KBM-7 (cell line): ENCODE measurements around the gene APCDD1.
"Not testable (repeated sequence)": the region's sequence is repeated elsewhere in the genome, so short reads cannot be mapped to it uniquely, and the experiment has no call there.

Experiments used
- DNase-seq: peaks from one replicate; pipeline ENCODE4 v3.0.0-alpha.2; 2015
- in situ Hi-C: fragments of 300-500 bp; cut with MboI; formaldehyde crosslinking; loops from 2 replicates; pipeline ENCODE4 v1.14.3; 2020; ENCODE audit warnings: low sequenced_read_pairs, low pct_unique_long_range_greater_than_20kb, mixed read lengths

APCDD1 gene

DNA sequence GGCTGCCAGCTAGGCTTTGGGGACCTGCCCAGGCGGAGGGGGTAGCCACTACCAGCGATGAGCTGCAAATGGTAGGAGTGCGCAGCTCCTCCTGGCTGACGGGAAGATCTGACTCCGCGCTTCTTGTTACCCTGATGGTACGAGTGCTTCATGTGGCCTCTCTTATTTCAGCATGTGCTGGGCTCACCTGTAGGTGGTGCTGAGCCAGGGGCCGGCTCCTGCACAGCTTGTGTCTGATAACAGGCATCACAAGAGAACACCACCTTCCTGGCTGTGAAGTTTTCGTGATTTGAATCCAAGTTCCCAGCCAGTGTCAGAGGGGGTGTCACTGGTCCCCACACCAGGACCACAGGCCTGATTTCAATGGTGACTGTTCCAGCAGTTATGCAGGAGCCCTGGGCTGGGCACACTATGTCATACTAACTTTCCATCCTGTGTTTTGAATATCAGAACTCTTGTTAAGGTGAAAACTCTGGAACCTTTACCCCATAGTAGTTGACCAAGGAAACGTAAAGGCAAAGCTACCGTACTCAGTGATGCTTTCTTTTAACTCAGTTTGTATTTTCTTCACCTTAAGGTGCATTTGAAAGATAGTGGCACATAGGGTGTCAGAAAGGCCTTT is 28.0 kb downstream of the APCDD1 start:
- in situ Hi-C loops = no loop called here
- no peak for DNase-seq

DNA sequence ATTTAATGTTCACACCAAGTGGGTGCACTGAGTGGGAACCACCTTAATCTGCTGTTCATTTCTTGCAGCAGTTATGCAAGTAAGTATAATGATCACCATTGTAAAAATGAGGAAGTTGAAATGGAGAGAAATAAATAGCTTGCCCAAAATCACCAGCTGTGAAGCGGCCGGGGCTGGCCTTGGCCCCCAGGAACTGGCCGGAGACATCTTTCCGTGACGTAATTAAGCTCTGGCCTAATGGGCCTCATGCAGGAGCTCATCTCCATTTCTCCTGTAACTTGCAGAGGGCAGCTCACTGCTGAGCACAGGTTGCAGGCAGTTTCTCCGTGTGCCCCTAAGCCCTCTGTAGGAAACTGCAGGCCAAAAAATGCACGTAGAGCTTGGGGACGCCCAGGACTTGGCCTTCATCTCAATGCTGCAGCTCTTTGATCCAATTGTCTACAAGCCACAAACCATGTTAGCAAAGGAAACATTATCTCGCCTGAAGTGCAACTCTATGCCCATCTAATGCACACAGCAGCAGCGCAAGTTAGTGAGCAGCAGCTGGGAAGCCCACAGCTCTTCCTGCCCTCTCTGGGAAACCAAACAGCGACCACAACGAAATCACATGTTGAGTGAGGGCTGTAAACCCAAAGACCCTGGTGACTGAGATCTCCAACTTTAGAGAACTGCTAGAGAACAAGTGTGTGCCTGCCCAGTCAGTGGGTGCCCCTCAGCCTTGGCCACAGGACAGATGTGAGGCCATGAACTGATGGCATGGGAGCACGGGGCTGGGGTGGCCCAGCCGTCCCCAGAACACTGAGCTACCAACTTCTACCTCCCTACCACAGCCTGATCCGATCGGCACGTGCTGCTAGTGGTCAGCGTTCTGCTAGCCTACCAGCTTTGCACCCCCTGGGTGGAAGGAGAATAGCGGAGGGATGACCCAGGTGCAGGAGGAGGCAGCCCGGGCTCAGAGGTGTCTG is 28.8 kb downstream of the APCDD1 start:
- peak; percentile 25 for DNase-seq
- in situ Hi-C loops = no loop called here

DNA sequence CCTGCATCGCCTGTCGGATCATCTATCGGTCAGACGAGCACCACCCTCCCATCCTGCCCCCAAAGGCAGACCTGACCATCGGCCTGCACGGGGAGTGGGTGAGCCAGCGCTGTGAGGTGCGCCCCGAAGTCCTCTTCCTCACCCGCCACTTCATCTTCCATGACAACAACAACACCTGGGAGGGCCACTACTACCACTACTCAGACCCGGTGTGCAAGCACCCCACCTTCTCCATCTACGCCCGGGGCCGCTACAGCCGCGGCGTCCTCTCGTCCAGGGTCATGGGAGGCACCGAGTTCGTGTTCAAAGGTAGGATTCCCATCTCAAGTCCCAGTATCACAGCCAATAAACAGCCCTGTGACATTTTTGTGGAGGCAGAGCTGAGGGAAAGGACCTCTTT is 31.0 kb downstream of the APCDD1 start:
- in situ Hi-C loops = no loop called here
- DNase-seq = no peak

DNA sequence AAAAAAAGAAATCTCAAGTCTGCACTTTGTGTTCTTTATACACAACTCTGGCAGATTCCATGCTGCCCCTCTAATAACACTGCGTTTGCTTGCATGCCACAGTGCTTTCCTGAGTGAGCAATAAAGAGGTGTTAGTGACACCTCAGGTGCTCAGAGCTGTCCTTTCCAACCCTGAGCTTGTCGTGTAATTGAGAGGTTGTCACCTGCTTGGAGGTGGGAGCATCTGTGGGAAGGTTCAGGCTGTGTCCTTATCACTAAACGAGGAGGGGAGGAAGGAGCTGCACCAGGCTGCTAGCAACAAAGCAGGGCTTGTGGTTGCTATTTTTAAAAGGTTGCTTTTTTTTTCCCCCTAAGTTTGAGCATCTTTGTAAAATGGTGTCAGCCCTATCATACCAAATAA is 31.9 kb downstream of the APCDD1 start:
- in situ Hi-C loops = no loop called here
- DNase-seq = no peak

DNA sequence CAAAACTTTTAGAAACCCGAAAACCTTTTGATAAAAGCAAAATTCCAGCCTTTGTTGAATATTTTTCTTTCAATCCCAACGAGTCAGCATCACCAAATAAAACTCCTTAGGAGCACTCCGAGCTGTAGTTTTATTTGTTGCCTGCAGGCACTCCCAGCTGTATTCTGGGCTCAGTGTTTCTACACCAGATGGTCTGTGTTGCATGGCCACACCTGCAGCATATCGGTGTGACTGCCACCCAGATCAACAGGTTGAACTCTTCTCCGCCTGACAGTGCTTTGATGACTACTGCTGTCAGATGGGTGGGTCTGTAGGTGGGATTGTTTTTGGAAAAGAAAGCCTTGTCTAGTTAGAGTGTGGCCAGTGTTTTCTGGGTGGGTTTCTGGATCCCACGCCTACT is 32.7 kb downstream of the APCDD1 start:
- in situ Hi-C loops = no loop called here
- DNase-seq = no peak

DNA sequence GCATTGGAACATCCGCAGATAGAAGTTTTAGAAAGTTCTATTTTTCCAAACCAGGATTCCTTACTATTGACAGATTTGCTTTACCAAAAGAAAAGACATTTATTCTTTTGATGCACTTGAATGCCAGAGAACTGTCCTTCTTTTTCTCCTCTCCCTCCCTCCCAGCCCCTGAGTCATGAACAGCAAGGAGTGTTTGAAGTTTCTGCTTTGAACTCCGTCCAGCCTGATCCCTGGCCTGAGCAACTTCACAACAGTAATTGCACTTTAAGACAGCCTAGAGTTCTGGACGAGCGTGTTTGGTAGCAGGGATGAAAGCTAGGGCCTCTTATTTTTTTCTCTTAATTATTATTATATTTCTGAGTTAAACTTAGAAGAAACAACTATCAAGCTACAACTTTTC is 33.6 kb downstream of the APCDD1 start:
- no peak for DNase-seq
- in situ Hi-C loops = no loop called here

DNA sequence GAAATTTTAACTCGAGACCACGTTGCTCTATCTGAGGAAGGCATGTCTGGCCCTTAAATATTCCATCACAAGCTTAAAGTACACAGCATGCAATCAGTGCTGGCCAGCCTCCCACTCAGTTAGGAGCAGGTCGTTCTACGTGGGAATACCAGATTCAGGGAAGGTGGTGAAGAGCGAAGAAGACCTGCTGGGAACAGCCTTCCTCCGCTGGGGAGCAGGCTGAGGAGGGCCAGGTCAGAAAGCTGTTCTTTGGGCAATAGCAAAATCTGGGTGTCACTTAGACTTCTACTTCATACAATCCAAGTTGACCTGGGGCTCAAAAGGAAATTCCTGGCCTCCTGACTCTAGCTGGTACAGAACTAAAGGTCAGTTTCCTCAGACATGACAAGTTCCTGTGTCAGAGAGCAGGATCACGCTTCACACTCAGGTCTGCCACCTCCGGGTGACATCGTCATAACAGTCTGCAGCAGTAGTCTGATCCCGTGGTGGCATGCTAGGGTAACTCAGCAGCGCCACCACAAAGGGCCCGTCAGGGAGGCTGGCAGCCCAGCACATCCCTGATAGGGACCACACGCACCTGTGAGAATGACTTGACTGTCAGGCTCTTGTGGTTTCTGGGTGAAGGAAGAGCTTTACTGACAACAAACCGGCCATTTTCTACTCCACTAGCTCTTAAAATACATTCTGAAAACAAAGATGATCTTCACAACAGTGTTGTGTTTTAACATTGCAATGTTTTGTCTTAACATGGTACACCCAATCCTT is 36.1 kb downstream of the APCDD1 start:
- peak; percentile 62 for DNase-seq
- in situ Hi-C loops = no loop called here

DNA sequence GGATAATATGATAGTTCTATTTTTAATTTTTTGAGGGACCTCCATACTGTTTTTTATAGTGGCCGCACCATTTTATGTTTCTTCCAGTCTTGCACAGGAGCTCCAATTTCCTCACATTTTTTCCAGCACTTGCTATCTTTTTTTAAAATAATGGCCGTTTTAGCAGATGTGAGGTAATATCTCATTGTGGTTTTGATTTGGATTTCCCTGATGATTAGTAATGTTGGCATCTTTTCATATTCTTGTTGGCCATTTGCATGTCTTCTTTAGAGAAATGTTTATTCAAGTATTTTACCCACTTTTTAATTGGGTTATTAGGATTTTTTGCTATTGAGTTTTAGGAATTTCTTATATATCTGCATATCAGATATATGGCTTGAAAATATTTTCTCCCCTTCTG is 41.5 kb downstream of the APCDD1 start:
- in situ Hi-C loops = no loop called here
- no peak for DNase-seq

DNA sequence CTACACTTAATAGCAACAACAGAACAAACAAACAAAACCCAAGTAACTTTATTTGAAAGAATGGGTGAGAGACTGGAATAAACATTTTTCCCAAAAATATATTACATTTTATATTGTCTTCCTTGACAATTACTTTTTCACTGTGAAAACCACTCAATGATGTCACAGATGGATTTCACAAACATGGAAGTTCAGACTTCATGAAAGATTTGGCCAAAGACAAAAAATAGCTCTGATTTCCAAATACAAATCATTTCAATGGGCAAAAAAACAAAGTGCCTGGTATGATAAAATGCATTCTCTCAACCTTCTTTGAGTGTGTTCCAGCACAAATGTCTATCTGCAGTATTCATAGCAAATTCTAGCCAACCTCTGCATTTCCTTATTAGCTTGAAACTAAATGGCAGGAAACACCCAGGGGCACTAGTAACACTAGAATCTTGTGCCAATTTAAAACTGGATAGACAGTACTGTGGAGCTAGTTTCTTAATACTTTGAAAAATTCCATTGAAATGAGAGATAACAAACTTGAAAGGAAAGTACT is 42.8 kb downstream of the APCDD1 start:
- in situ Hi-C loops = no loop called here
- DNase-seq = no peak

DNA sequence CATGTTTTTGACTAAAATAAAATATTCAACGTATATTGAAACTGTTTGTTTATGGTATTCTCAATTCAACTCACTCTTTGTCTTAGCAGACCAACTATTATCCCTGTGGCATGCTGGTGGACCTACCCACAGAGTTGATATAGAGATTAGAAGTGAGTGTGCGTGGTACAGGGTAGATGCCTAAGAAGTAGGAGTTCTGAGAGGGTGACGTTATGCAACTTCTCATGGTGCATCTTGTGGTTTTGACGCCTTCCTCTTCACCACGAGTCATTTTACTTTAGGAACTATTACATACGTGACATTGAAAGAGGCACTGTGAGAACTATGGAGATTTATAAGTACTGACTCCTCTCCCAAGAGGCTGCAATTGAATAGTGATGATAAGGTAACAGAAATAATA is 44.8 kb downstream of the APCDD1 start:
- peak; percentile 28 for DNase-seq
- in situ Hi-C loops = no loop called here

DNA sequence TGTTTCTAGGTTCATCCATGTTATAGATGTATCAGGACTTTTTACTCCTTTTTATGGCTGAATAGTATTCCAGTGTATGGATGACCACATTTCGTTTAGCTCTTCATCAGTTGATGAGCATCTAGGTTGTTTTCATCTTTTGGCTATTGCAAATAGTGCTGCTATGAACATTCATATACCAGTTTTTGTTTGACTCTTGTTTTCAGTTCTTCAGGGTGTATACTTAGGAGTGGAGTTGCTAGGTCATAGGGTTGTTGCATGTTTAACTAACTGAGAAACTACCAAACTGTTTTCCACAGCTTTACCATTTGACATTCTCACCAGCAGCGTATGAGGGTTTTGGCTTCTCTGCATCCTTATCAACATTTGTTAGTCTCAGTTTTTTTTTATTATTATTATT is 45.6 kb downstream of the APCDD1 start:
- in situ Hi-C loops = no loop called here
- no peak for DNase-seq

DNA sequence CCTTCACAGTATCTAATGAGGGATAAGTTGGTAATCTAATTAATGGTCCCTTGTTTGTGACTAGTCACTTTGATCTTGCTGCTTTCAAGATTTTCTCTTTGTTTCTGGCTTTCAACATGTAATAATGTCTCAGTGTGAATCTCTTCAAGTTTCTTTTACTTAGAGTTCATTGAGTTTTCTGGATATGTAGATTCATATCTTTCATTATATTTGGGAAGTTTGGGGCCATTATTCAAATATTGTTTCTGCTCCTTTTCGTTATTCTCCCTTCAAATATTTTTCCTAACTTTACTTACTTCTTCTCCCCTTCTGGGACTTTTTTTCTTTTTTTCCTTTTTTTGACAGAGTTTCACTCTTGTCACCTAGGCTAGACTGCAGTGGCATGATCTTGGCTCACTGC is 50.3 kb downstream of the APCDD1 start:
- in situ Hi-C loops = no loop called here

DNA sequence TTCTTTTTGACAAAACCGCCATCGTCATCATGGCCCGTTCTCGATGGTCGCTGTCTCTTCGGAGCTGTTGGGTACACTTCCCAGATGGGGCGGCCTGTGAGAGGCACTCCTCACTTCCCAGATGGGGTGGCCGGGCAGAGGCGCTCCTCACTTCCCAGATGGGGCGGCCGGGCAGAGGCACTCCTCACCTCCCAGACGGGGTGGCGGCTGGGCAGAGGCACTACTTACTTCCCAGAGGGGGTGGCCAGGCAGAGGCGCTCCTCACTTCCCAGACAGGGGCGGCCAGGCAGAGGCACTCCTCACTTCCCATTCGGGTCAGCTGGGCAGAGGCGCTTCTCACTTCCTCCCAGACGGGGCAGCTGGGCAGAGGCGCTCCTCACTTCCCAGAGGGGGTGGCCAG is 51.5 kb downstream of the APCDD1 start:
- in situ Hi-C loops, DNase-seq: not testable (repeated sequence)

More for the DNA sequence above, 50.3 kb downstream of the APCDD1 start:
- DNase-seq = no peak

DNA sequence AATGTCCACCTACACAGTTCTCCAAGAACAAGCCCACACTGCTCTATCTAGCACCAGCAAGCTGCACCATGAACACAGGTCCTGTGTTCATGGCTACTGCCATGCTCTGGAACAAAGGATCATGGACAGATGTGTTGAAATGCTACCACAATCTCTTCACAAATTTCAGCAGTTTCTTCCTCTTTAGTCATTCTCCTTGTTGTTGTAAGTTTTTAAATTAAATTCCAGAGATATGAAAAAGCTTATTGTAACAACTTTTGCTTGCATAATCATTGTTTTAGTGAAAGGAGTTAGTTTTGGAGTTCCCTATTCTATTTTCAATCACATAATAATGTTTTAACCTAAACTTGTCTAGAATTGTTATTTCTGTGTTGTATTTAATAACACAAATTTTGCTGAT is 54.2 kb downstream of the APCDD1 start:
- in situ Hi-C loops = no loop called here
- no peak for DNase-seq

DNA sequence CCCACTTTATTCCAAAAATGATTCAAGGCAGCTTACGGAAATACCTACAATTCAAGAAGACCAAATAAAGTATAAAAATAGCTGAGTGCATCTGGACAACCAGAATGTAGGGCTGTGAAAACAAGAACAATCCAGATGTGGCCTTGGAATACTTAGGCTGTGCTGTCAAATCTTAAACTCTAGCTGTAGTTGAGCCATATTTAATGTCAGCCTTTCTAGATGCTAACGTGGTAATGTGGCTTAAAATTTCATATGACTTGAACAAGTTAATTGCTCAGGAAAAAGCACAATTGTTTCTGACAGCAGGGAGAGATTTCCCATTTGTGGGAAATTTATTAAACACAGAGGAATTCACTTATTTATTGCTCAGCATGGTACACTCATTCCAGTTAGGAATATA is 56.8 kb downstream of the APCDD1 start:
- no peak for DNase-seq
- in situ Hi-C loops = loop anchor here (10.0 kb wide), 1 partner anchor 546 kb away; no protein-coding TSS in a partner anchor

DNA sequence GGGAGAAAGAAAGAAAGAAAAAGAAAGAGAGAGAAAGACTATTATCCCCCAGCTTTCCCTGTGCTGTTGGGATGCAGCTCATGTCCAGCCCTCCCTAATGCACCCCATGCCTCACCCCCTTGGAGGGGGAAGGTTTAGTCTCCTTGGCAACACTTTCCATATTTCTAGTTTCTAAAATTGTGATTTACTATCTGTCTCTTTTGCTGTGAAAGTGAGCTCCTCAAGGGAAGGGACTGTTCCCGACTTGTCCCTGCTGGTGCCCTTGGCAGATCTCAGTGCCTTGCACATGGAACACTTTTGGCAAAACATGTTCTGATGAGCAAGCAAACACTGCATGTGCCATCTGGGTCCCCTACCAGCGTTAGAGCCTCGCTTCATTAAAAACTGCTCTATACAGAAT is 59.6 kb downstream of the APCDD1 start:
- no peak for DNase-seq
- in situ Hi-C loops = loop anchor here (10.0 kb wide), 1 partner anchor 549 kb away; no protein-coding TSS in a partner anchor

DNA sequence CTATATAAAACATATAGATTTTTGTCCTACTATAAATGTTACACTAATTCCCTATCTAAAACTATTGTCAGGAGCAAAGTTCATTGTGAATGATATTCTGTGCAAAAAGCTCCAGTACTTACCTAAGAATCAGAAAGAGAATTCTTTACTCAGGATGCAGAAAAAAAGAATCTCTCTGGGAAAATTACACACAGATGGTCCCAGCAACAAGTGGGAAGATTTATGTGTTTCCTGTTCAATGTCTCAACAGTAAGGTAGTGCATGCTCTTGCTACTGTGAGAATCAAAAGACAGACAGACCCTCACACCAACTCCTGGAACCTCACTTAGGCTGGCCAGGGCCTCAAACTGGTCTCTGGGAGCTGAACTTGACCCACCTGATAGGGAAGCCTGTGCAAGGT is 60.2 kb downstream of the APCDD1 start:
- DNase-seq = no peak
- in situ Hi-C loops = loop anchor here (10.0 kb wide), 1 partner anchor 550 kb away; no protein-coding TSS in a partner anchor

DNA sequence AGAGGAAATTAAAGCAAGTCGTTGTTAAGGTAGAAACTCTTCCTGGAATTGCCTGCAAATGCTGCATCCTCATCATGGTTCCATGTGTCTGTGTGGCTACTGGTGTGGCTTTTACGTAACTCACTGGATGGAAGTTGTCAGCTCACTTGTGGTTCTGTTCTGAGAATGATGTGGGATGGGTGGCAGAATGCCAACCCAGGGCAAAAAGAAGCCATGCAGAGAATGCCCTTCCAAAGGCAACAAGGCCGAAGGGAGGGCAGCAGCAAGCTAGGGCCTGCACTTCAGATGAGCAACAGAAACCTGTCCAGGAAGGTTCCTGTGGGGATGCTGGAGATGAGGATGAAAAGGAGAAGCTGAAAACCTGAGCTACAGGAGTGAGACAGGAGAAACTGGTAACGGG is 61.0 kb downstream of the APCDD1 start:
- no peak for DNase-seq
- in situ Hi-C loops = loop anchor here (10.0 kb wide), 1 partner anchor 551 kb away; no protein-coding TSS in a partner anchor

DNA sequence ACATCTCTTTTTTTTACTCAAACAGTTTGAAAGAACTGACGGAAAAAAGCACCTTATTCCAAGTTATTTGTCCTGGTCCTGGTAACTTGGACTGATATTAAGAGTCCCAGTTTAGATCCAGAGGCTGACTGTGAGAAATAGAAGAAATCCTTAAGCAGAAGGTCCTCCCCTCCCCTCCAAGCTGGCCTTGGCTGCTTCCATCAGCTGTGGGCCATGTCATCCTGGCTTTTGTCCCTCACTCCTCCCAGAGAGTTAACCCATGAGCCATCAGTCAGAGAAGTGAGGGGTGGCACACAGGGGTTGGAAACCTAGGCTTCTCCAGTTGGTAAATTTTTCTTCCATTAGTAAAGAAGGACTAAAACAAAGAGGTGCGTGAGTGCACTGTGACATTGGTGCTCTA is 61.6 kb downstream of the APCDD1 start:
- DNase-seq = no peak
- in situ Hi-C loops = loop anchor here (10.0 kb wide), 1 partner anchor 551 kb away; no protein-coding TSS in a partner anchor
